Hematopoietic multipotent progenitor cell treated with erythropoietin and hydrocortisone succinate and interleukin-3 and kit ligand, for 4 days (in vitro differentiated cells): Measurements from ENCODE around the gene ACE.

Source experiments
- DNase-seq: peaks from one replicate; pipeline ENCODE4 v3.0.0-alpha.2; 2015

Gene ACE

DNA sequence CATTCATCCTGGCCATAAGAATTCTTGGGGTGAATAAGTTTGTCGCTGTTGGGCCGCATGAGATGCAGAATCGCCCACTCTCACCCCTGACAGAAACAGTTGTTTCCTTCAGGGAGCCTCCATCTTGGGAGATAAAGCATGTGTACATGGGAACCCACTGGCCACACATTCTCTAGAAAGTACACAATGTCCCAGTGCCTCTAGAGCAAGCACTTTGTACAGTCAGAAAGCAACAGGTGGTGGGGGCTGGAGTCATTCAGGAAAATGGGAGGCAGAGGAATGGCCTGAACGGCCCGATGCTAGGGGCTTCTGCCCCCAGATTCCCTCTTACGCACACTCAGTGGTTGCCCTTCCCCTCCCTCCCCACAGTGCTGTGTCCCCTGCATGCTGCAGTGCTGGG is 16.1 kb downstream of the ACE start:
- no peak for DNase-seq

DNA sequence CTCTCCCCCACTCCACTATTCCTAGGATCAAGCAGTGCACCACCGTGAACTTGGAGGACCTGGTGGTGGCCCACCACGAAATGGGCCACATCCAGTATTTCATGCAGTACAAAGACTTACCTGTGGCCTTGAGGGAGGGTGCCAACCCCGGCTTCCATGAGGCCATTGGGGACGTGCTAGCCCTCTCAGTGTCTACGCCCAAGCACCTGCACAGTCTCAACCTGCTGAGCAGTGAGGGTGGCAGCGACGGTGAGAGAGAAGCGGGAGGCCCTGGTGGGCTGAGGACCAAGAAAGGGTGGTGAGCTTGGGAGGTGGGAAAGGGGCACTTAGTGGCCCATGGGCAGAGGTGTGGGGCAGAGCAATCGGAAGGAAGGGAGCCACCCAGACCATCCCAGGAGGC is 16.6 kb downstream of the ACE start:
- no peak for DNase-seq

DNA sequence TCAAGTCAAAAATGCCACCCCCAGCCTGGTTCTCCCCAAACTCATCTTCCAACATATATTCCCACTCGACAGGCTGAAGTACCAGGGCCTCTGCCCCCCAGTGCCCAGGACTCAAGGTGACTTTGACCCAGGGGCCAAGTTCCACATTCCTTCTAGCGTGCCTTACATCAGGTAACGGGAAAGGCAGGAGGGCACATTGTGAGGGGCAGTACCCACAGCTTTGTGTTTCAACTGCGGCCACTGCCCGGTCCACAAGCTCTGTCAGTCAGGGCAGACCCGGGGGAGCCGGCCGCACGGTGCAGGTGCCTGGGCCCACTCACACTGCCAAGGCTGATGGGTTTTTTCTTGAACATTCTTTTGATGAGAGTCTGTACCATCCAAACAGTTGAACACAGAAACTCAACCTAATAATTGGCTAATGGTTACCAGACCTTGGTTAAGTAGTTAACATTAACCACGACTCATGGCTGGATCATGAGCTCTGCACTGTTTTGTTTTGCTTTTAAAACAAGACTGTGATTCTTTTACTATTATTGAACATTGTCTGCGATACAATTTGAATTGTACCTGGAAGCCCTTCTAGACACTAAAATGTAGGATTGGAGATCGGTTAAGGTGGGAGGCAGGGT is 17.6 kb downstream of the ACE start:
- no peak for DNase-seq

DNA sequence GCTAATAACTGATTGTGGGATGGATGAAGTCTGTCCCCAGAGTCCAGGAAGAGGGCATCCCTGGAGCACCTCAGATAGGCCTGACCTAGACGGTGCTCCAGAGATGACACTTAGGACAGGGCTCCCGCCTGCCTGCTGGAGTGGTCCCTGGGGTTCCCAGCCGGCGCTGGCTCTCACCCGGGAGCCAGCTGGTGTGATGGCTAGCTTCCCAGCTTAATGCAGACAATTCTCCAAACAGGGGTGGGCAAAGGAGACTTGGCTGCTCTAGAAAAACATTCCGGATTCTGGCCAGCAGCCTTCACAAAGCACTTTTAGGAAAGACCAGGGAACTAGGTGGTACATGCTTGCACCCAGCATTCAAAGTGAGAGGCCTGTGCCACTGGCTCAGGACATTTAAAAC is 18.6 kb downstream of the ACE start:
- no peak for DNase-seq

DNA sequence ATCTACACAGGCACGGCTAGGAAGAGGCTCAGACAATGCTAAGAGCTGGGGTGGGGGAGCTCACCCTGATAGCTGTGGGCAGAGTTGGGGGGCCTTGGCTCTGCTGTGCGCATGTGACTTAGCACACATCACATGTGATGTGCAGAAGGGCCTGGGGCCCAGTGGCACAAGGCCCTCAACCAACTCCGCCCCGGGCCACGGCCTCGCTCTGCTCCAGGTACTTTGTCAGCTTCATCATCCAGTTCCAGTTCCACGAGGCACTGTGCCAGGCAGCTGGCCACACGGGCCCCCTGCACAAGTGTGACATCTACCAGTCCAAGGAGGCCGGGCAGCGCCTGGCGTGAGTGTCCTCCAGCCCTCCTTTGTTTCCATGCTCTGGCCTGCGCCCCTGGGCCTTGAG is 19.3 kb downstream of the ACE start:
- no peak for DNase-seq

DNA sequence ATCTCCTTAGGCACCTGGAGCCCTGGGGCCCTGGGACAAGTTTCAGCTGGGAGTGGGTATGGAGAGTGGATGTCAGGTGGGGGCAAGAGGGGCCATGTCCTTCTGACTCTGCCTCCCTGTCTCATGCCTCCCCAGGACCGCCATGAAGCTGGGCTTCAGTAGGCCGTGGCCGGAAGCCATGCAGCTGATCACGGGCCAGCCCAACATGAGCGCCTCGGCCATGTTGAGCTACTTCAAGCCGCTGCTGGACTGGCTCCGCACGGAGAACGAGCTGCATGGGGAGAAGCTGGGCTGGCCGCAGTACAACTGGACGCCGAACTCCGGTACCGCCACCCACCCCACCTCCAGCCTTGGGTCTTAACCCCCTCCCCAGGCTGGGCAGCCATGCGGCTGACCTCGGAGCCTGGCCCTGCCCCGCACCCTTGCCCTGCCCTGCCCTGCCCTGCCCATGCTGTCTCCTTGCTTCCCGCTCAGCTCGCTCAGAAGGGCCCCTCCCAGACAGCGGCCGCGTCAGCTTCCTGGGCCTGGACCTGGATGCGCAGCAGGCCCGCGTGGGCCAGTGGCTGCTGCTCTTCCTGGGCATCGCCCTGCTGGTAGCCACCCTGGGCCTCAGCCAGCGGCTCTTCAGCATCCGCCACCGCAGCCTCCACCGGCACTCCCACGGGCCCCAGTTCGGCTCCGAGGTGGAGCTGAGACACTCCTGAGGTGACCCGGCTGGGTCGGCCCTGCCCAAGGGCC is 20.0 kb downstream of the ACE start:
- no peak for DNase-seq

DNA sequence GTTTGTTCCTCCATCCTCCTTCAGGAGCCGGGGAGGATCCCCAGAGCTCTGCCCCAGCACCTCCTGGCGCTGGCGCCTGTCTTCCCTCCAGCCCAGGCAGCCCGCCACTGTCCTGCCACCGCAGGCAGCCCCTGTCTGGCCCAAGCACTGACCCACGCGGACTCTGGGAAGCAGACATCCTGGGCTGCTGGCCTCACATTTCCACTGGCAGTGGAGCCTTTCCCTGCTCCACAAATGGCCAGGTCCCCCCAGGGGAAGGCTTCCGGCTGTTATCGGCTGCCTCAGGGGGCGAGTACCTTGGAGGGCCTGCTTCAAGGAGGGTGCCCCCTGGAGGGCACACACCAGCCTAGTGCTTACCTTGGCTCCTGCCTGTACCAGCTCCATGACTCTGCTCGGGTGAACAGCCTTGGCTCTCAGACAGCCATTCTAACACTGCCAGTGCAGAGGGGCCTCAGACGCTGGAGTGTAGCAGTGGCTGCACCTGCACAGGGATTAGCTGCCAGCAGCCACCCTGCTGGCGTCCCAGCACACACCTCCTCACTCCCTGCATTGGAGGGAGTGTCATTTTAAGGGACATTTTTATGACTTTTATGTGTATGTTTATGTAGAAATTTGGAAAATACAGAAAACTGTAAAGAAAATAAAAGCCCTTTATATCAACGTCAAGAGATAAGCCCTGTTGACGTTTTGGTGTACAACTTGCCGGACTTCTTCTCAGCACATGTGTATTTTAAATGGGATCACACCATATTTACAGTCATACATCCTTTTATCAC is 21.0 kb downstream of the ACE start:
- peak; percentile 67 for DNase-seq

DNA sequence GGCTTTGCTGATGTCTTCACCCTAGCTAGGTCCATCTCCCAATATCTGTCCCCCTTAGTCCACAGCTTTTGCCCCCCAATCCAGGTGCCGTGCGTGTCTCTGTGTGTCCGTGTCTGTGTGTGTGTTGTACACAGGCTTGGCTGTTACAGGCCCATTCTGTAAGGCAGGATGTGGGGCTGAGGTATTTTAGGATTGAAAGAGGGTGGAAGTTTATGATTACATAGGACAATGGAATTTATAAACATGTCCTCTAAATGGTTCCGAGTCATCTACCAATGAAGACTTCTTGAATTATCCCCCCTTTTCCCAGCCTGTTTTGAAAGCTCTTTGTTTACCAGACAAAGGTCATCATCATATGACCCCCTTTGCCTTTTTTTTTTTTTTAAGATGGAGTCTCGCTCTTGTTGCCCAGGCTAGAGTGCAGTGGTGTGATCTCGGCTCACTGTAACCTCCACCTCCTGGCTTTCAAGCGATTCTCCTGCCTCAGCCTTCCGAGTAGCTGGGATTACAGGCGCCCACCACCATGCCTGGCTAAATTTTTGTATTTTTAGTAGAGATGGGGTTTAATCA is 21.9 kb downstream of the ACE start:
- no peak for DNase-seq

DNA sequence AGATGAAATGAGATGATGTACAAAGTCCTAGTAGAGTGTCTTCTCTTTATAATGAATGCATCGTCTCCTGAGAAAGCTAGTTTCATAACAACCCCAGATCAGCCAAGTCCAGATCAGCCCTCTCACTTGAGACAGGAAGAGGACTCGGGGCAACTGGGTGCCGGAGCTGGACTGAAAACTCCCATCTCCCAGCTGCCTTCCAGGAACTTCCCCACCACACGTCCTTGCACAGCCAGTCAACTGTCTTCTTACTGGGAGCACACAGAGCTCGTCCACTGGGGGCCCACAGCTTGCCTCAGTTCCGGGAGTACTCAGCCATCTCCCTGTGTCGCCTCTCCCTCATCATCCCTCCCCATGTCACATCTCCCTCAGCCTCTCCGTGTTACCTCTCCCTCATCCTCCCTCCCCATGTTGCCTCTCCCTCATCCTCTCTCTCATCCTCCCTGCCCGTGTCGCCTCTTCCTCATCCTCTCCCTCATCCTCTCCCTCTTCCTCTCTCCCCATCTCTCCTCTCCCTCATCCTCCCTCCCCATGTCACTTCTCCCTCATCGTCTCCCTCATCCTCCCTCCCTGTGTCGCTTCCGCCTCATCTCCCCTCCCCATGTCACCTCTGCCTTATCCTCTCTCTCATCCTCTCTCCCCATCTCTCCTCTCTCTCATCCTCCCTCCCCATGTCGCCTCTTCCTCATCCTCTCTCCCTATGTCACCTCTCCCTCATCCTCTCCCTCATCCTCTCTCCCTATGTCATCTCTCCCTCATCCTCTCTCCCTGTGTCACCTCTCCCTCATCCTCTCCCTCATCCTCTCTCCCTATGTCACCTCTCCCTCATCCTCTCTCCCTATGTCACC is 23.9 kb downstream of the ACE start:
- DNase-seq, result no peak

DNA sequence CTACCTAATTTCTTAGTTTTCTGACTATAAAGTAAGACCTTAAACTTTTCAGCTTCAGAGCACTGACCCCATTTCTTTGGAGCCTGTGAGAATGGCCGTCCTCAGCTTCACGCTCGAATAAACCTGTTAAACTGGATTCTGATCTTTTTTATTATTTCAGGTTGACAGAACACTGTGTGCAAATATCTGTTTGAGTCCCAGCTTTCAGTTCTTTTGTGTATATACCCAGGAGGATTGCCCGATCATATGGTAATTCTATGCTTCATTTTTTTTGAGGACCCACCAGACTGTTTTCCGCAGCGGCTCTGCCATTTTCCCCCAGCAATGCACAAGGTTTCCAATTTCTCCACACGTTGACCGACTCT is 26.5 kb downstream of the ACE start:
- DNase-seq, result no peak

DNA sequence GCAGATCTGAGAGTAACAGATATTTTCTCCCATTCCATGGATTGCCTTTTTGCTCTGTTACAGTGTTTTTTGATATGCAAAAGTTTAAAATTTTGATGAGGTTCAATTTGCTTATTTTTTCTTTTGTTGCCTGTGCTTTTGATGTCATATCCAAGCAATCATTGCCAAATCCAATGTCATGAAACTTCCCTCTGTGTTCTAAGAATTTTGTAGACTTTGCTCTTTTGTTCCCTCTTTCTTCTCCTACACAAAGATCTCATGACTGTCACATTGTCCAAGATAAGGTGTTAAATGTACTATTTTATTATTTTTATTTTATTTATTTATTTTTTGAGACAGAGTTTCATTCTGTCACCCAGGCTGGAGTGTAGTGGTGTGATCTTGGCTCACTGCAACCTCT is 27.4 kb downstream of the ACE start:
- no peak for DNase-seq

DNA sequence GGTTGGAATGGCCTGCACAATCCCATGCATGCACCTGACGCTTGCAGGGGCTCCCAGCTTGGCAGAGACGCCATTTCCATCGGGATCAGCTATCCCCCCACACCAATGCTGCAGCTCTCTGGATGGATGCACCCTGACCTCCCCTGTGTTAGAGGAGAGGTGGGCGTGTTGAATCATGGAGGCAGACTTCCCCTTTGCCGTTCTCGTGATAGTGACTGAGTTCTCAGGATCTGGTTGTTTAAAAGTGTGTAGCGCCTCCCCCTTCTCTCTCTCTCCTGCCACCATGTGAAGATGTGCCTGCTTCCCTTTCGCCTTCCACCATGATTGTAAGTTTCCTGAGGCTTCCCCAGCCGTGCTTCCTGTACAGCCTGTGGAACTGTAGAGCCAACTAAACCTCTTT is 28.5 kb downstream of the ACE start:
- no peak for DNase-seq

DNA sequence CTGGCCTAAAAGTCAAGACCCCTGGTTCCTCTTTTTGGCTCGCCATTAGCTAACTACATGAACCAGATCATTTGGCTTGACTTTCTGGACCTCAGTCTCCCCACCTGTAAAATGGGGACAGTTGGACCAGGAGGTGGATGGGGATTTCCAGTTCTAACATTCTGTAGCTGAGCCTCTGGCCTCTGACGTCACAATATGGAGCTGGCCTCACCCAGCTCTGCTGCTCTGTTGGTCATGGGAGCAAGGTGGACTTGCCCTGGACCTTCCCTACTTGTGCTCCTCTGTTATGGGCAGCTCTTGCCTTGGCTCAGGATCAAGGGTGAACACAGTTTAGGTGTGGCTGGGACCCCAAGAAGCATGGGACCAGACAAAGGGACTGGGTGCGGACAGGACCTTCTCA is 29.8 kb downstream of the ACE start:
- no peak for DNase-seq

DNA sequence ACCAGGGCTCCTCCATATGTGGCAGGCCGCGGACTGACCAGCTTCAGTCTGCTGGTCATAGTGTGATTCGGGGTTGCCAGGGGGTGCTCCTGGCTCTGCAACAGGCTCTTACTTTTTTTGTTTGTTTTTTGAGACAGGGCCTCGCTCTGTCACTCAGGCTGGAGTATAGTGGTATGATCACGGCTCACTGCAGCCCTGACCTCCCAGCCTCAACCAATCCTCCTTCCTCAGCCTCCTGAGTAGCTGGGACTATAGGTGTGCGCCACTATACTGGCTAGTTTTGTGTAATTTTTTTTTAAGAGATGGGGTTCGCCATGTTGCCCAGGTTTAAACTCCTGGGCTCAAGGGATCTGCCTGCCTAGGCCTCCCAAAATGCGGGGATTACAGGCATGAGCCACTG is 34.5 kb downstream of the ACE start:
- DNase-seq, result no peak

DNA sequence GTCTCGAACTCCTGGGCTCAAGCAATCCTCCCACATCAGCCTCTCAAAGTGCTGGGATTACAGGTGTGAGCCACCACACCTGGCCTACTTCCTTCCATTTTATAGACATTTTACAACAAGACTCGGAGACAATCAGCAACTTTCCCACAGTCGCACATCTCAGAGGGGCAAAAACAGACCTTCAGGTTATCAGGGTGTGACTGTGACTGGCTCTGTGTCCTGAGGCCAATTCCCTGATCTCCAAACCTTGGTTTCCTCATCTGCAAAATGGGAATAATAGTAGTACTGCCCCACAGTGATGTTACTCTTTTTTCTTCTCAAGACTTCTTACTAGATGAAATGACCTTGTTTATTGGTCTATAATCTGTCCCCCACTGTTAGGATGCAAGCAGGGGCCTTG is 35.5 kb downstream of the ACE start:
- no peak for DNase-seq

DNA sequence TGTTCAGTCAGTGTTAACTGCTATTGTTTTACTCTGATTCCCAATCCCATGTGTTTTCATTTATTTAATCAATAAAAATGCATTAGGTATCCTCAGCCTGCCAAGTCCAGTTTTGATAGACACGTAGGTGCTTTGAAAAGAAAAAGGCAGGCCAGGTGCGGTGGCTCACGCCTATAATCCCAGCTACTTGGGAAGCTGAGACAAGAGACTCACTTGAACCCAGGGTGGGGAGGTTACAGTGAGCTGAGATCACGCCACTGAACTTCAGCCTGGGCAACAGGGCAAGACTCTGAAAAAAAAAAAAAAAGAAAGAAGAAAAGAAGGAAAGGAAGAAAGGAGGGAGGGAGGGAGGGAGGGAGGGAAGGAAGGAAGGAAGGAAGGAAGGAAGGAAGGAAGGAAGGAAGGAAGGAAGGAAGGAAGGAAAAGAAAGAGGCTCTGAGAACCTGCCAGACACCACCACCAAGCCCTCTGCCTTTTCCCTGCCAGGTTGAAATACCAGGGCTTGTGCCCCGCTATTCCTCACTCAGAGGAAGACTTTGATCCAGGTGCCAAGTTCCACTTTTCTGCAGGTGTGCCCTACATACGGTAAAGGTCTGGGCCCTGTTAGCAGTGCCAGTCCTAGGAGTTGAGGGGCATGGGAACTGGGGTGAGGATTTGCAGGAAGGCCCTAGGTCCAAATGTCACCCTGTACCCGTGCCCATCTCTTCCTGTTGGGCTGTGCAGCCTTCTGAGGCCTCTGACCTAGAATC is 36.2 kb downstream of the ACE start:
- DNase-seq, result no peak

DNA sequence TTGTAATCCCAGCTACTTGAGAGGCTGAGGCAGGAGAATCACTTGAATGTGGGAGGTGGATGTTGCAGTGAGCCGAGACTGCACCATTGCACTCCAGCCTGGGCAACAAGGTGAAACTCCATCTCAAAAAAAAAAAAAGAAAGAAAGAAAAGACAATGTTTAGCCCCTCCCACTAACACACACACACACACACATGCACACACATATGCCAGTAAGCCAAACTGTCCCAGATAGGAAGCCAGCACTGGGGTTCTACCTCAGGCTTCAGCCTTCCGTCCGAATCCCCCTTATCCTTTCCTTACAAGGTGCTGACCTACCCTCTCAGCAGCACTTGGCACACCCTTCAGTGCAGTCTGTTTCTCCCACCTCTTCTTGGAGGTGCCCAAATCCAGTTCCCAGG is 37.6 kb downstream of the ACE start:
- no peak for DNase-seq

DNA sequence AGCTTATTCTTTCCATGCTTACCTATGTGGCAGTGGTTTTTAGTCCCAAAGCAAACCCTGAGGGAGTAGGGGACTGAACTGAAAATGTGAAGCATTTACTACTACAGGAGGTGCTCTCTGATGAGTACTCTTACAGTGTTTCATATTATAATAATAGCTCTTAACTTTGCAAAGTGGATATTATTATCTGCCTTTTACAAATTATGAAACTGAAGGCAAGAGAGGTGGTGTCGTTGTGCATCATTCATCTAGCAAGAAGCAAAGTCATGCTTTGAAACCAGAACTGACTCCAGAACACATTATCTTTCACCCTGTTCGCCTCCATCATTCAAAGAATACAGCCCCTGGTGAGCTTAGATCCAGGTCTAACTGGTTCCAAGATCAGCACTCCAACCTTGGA is 38.1 kb downstream of the ACE start:
- no peak for DNase-seq

DNA sequence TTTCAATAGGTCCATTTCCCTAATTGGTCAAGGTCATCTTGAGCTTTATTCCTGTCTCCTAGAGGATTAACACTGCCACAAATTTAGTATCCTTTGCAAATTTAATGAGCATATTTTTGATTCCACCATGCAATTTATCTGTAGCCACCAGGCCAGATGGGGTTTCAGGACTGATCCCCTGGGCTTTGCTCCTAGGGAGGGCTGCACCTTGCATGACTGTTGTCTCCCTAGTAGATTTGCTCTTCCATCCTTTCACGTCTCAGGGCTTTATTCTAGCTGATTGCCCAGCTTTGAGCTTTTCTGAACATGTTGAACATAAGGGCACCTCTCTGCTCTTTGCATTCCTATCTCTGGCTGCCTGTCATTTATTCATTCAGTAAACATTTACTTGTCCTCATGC is 38.6 kb downstream of the ACE start:
- no peak for DNase-seq

DNA sequence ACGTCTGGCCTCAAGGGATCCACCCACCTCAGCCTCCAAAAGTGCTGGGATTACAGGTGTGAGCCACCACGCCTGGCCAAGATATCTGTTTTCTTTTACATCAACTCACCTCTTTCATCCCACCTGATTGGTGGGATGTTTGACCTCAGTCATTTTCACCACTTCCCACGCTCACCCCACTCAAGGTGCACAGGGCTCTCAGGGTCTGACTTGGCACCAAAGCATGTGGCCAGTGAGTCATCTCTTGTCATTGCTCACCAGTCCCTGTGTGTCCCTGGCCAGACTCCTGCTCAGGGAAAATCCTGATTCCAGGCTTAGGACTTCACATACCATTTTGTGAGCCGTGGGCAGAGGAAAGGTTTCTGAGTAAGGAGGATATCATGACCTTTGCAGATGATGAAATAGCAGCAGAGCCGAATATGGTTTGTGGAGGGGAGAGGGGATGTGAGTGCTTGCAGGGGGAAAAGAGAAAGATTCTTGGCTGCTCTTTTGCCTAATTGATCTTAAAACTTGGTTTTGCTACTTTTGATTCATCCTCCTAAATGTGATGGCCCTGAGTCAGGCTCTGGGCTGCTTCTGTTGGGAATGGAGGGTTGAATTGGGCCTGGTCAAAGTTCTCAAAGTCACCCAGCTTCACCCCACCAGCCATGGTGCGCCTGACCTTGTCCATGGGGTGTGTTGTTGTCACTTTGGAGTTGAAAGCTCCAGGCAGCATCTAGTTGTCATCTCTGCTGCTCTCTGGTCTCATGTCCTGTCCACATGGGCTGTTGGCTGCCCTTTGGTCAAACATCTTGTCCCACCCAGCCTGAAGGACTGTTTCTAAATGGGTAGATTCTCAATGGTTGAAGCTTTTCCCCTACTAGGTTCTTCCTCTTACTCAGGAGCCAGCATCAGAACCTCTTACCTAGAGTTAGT is 40.3 kb downstream of the ACE start:
- no peak for DNase-seq
